HG02973 (cell line): Measurements from ENCODE around the gene FRMPD1.
"Not testable (repeated sequence)": the region's sequence is repeated elsewhere in the genome, so short reads cannot be mapped to it uniquely, and the experiment has no call there.

Experiments used
- ATAC-seq: cut with Tn5 transposase; IDR thresholded peaks from one replicate; pipeline ENCODE4 v1.9.1; 2021; ENCODE audit warnings: moderate library complexity; ENCODE audit not compliant: unreplicated experiment

FRMPD1 gene, protein sequence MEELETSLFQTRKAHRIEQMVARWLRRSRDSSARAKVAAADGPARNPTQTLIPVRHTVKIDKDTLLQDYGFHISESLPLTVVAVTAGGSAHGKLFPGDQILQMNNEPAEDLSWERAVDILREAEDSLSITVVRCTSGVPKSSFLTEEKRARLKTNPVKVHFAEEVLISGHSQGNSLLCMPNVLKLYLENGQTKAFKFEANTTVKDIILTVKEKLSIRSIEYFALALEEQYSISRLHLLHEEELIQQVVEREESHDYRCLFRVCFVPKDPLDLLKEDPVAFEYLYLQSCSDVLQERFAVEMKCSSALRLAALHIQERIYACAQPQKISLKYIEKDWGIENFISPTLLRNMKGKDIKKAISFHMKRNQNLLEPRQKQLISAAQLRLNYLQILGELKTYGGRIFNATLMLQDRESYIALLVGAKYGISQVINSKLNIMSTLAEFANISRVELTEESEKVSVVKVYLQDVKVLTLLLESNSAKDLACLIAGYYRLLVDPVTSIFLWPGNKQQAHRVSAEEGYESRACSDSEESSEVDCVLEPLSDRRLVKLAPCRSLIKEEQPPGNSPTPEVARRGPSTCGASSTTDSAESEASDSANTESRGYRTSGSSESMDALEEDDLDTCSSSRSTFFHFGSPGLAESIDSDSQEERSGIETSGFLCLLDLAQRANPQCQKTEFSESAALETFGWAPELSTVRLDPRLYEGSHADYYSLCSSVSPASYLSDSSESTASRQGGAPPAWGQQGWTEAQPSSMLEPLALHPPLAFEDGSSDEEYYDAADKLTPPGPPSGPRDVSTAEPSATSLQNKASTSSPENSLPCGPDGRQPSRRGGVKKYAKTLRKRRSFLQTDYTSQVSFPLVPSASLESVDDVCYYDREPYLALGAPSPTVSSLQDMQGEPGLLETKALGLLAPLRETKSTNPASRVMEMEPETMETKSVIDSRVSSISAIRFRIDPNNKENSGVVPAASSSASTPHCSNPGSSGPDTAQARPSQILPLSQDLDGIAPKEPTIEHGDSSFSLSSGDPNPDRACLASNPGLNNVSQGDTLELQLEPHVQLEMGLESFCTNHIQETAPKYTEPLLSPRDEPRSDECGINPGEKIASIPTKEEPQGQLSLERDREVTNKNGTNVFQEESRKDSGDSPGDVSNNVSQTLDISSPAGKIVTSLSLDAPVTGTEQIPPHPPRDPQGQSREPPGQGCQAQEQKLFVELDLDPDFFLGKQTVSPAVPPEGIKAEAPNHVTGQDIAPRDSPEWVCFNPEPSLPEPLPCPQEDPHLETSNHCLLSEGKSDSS (N-terminal part only)

DNA sequence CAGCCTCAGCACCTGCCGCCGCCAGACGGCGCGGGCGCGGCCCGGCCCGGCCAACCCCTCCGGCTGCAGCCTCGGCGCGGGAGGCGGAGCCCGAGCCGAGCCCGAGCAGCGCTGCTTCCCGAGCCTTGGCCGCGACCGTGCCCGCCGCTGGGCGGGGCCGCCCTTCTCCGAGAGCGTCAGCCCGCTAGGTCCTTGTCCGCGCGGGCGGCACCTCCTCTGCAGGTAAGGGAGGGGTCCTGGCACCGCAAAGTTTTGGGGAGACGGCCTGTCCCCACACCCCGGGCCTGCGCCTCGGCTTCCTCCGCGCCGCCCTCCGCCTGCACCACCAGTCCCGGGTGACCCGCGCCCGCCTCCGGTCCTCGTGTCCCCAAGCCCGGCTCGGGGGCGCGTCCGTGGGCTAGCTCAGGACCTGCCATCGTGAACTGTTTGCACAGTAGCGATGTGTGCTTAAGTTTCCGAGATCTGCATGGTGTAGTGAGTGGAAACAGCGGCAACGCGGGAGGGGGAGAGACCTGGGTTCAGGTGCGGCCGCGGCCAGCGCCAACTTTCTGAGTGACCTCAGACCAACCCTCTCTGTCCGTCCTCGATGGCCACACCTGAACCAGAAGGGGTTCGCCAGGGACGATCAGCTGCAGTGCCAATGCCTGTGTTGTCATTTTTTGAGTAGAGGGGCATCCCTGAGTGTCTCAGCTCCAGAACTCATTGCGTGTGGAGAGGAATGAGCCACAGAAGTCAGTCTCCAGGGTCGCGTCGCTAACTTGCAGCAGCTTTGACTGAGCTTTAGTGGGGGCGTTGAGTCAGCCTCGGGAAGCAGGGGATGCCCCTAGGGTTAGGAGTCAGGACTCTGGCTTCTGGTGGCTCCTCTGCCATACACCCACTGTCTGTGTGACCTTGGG, at the start of gene FRMPD1:
Gene FRMPD1 (plus strand): TSS at position 82 of the 896 bp plus-strand sequence. CDS start 41,688 bp downstream, outside the sequence.
- ATAC-seq, result peak; percentile 69

- ATAC-seq, result not testable (repeated sequence)
Observed at GRCh38 chr9:37602061-37602460, 48.7 kb upstream of the FRMPD1 start.

GRCh38 chr9:37602817-37603216, 47.9 kb upstream of the FRMPD1 start:
- no peak for ATAC-seq

GRCh38 chr9:37604296-37604695, 46.5 kb upstream of the FRMPD1 start:
- ATAC-seq, result no peak

GRCh38 chr9:37608250-37608649, 42.5 kb upstream of the FRMPD1 start:
- no peak for ATAC-seq

GRCh38 chr9:37609735-37610397, 40.9 kb upstream of the FRMPD1 start:
- ATAC-seq, result no peak

GRCh38 chr9:37611014-37611413, 39.7 kb upstream of the FRMPD1 start:
- ATAC-seq, result no peak

DNA sequence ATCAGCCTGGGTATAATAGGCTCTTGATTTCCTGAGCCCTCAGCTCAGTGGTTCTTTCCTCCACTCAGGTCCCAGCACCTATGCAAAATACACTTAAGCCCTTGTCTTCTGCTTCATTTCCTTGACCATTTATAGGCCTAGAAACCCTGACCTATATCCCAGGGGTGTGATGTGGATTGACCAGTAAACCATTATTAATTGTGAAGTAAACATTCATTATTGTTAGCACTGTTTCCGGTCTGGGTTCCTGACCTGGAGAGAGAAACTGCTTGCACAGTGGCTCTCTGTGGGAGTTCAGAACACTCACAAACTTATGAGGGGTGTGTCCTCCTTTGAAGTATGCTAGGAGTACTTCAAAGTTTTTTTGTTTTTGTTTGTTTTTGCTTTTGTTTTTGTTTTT, 38.8 kb upstream of the FRMPD1 start:
- ATAC-seq, result no peak

- no peak for ATAC-seq
Observed at GRCh38 chr9:37617161-37617560, 33.6 kb upstream of the FRMPD1 start.

DNA sequence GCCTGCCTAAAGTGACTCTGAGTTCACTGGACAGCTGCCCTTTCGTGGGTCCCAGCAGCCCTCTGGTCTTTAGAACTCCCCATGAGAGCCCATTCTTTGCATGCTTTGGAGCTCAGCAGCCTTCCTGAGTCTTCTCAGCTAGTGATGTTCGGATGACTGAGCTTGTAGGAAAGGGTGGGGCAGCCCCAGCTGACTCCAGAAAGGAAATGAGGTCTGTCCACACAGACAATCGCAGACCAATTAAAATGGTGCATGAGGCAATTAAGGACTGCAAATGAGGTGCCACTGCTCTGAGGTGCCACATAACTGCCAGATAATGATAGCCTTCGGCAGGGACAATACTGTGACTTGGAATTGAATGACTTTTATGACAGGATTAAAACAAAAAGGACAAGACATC, 32.9 kb upstream of the FRMPD1 start:
- ATAC-seq, result no peak

DNA sequence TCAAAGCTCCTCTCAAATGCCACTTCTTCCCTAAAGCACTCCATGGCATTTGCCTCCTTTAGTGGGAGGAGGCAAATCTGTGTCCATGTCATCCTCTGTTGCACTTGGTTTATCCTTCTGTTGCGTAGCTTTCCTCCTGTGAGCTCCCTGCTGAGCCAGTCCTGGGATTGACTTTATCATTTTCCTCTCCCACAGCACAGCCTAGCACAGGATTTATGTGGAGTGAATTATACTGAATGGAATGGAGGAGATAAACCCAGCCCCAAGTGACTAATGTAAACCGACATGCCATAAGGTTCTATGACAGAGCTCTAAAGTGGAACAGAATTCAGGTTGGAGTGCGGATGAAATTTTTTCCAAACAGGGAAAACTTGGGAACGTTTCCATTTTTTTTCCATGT, 31.9 kb upstream of the FRMPD1 start:
- no peak for ATAC-seq

DNA sequence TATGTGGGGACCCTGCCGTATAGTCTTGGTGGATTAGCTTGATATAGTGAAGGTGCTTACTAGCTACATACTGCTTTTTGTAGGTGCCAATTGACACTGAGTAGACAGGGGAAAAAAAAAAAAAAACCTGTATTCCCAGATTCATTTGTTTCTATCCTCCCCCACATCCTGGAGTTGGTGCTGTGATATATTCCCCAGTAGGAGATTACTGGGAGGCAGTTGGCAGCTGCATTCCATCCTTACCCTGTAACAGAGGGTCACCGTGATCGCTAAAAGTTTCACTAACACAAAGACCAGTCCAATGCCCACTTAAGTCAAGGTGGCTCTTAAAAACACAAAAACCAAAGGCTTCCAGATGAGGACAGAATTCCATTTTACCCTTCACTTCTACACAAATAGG, 30.9 kb upstream of the FRMPD1 start:
- ATAC-seq, result no peak

DNA sequence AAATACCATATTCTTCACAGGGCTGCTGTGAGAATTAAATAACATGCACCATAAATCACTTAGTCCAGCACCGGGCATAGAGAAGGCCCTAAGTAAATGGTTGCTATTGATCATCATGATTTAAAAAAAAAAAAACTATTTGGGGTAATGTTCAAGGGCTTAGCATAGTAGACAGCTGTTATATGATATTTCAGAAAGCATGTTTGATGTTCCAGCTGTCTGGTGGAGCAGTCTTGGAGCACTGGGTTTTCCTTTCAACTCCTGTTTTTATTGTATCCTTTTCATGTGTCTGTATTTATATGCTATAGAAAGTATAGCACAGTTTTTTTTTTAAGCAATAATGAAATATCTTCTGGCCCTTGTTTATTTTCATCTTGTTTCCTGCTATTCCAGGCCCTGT, 30.4 kb upstream of the FRMPD1 start:
- ATAC-seq, result no peak

DNA sequence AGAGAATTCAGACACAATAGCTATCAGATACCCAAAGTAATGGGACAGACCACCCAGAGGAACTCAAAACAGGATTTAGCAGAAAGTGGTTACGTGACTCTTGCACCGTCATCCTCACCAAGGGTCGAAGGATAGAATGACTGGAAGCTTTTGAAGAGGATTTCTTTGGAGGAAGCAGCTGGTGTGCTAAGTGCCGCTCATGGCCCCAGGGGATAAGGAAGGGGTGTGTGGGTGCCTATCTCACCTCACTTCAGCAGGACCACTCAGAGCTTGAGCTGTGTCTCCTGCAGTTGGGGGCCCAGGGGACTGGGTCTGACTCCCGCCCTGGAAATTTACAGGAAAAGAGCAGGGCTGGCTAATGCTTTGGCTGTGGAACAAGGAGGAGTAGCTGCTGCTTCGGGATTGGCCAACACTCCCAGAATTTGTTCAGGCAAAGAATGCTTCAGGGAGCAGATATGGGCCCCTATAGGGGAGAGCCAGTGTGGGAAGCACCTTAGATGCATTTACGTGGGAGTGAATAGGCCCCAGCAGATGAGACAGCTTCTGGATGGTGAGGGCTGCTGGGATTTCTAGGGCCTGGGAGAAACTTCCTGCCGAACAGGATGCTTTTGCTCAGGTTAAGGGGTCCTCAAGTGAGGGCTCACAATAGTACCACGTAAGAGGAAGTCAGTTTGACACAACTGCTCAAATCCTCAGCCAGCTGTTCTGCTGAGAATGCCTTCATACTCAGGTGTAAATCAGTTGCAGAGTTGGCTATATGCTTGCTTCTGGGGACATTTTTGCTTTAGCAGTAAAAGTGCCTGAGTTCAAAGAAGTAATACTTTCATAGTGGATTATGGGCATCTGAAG, 29.3 kb upstream of the FRMPD1 start:
- no peak for ATAC-seq

DNA sequence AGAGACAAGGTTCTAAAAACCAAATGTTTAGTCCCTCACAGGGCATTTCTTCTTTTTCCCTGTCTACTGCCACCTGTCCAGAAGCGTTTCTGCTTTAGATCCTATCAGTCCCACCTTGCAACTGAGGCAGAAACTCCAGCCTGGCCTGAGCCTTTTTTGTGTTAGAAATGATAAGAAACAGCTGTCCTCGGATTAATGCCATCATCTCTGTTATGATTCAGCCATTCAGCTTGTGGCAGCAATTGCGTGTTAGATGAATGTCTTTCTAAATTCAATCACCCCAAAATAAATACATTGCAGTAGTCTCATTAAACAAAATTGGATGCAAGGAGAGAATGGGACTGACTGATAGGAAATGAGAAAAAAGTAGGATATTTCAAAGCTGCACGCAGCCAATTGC, 28.3 kb upstream of the FRMPD1 start:
- no peak for ATAC-seq

GRCh38 chr9:37623267-37623666, 27.5 kb upstream of the FRMPD1 start:
- ATAC-seq, result no peak

DNA sequence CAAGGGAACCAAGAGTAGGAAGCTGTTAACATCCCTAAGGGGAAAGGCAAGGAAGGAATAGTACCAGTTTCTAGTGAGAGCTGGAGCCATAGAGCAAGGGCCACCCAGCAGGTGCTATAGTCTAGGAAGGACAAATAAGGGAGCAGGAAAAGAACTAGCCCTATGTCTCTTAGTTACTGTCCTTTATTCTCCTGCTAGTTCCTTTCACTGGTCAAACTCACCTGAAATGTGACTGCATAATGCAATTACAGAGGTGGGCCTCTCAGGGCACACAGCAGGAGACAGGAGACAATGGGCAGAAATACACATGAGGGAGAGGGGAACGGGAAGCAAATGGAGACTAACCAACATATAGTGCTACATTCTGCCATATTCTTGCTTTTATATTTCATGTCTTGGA, 26.7 kb upstream of the FRMPD1 start:
- ATAC-seq, result no peak

GRCh38 chr9:37625036-37625757, 25.6 kb upstream of the FRMPD1 start:
- ATAC-seq, result no peak
